HG03571 (cell line): ENCODE data around the gene ZNF260.
"Not testable (repeated sequence)": the region's sequence is repeated elsewhere in the genome, so short reads cannot be mapped to it uniquely, and the experiment has no call there.

Experiments used
- ATAC-seq: cut with Tn5 transposase; IDR thresholded peaks from one replicate; pipeline ENCODE4 v1.9.1; 2021; ENCODE audit not compliant: unreplicated experiment

The ZNF260 gene

GRCh38 chr19:36490846-36491245 lies 37.2 kb downstream of the ZNF260 start:
- not testable (repeated sequence) for ATAC-seq

GRCh38 chr19:36489920-36490415 lies 38.1 kb downstream of the ZNF260 start:
- peak; percentile 50 for ATAC-seq

GRCh38 chr19:36489118-36489919 lies 38.8 kb downstream of the ZNF260 start, which contains the start of gene ZNF566:
TSS of gene ZNF566 (minus strand) at chr19:36489561. CDS start at chr19:36476557, 13,004 bp downstream.
- ATAC-seq = peak; percentile 89

- peak; percentile 27 for ATAC-seq
These were observed 39.3 kb downstream of the ZNF260 start for GRCh38 chr19:36488846-36489117.

- no peak for ATAC-seq
These were observed 39.8 kb downstream of the ZNF260 start for GRCh38 chr19:36488118-36488845.

- no peak for ATAC-seq
These were observed 44.4 kb downstream of the ZNF260 start for GRCh38 chr19:36483653-36484052.

- ATAC-seq = no peak
These were observed 45.2 kb downstream of the ZNF260 start for GRCh38 chr19:36482876-36483275.
